ENCODE measurements around the gene HPD.

DNA sequence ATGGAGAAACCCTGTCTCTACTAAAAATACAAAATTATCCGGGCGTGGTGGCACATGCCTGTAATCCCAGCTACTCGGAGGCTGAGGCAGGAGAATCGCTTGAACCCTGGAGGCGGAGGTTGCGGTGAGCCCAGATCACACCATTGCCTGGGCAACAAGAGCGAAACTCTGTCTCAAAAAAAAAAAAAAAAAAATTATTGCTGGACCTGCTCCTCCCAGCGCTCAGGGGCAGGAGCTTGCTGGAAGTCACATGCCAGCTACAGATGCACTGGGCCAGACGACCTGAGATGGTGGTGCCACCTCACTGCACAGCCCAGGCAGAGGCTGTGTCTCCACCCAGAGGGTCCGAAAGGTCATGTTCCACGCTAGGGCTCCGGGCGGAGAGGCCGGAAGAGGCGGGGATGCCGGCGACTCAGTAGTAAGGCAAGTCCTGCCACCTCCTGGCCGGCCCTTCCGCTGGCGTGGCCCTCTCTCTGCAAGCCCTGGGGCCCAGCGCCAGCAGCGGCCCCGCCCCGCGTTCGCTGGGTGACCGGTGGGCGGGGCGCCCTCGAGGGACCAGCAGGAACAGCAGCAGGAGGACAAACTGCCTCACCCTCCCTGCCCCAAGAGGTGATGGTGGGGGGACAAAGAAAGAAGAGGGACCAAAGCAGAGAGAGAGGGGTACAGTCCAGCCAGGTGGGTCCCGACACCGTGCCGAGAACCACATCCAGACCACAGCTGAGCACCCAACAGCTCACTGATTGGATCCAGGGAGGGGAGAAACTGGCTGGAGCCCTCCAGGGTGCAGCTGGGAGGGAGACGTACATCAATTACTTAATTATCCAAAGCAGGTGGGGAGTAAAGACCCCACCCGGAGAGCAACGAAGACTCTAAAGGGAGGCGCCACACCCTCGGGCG lies 61.6 kb downstream of the HPD start:
- TF ChIP-seq, protein P1, sequence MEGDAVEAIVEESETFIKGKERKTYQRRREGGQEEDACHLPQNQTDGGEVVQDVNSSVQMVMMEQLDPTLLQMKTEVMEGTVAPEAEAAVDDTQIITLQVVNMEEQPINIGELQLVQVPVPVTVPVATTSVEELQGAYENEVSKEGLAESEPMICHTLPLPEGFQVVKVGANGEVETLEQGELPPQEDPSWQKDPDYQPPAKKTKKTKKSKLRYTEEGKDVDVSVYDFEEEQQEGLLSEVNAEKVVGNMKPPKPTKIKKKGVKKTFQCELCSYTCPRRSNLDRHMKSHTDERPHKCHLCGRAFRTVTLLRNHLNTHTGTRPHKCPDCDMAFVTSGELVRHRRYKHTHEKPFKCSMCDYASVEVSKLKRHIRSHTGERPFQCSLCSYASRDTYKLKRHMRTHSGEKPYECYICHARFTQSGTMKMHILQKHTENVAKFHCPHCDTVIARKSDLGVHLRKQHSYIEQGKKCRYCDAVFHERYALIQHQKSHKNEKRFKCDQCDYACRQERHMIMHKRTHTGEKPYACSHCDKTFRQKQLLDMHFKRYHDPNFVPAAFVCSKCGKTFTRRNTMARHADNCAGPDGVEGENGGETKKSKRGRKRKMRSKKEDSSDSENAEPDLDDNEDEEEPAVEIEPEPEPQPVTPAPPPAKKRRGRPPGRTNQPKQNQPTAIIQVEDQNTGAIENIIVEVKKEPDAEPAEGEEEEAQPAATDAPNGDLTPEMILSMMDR (IDR thresholded peaks at IDR 0.05), result peak; percentile 47 to 53 (median 51)
- TF ChIP-seq POLR2A (IDR thresholded peaks at IDR 0.05), result peak; percentile 37 to 46

Measured in uterus (tissue), 2 donors.